Neuronal stem cell (in vitro differentiated cells): ENCODE data around the gene SLC39A11.

ENCODE experiments used
- DNase-seq: peaks from one replicate; pipeline ENCODE4 v3.0.0-alpha.2; 2013; ENCODE audit warnings: low spot score
- H2AFZ ChIP-seq: one replicate; pipeline ENCODE4 v1.6.1; 2013; ENCODE audit warnings: mild to moderate bottlenecking, low read length, inconsistent platforms
- H2AK5ac ChIP-seq: 2 replicates; pipeline ENCODE4 v1.6.1; 2013; ENCODE audit warnings: low read depth, mild to moderate bottlenecking, inconsistent platforms, low read length, moderate library complexity, mixed read lengths
- H2BK120ac ChIP-seq: 2 replicates; pipeline ENCODE4 v1.6.1; 2013; ENCODE audit warnings: low read depth, mild to moderate bottlenecking, inconsistent platforms, low read length, moderate library complexity, mixed read lengths
- H2BK12ac ChIP-seq: one replicate; pipeline ENCODE4 v1.6.1; 2013; ENCODE audit warnings: low read length, inconsistent platforms
- H2BK15ac ChIP-seq: 2 replicates; pipeline ENCODE4 v1.6.1; 2013; ENCODE audit warnings: mild to moderate bottlenecking, low read length, inconsistent platforms, mixed read lengths
- H2BK5ac ChIP-seq: one replicate; pipeline ENCODE4 v1.6.1; 2013; ENCODE audit warnings: inconsistent platforms, mild to moderate bottlenecking, low read length, moderate library complexity
- H3K14ac ChIP-seq: one replicate; pipeline ENCODE4 v1.6.1; 2013; ENCODE audit warnings: low read length, inconsistent platforms
- H3K18ac ChIP-seq: 2 replicates; pipeline ENCODE4 v1.6.1; 2013; ENCODE audit warnings: low read length, inconsistent platforms
- H3K23ac ChIP-seq: 2 replicates; pipeline ENCODE4 v1.6.1; 2013; ENCODE audit warnings: low read depth, mild to moderate bottlenecking, mixed read lengths, low read length, inconsistent platforms; ENCODE audit not compliant: poor library complexity
- H3K27ac ChIP-seq: replicated peaks from 3 replicates; pipeline ENCODE4 v1.5.1; 2013; ENCODE audit warnings: low read length, inconsistent platforms
- H3K27me3 ChIP-seq, 3 experiments: 2 replicates each; pipeline ENCODE4 v1.6.1; 2013; ENCODE audit warnings: low read length in 3 of 3, mild to moderate bottlenecking in 2 of 3, inconsistent platforms in 1 of 3, low read depth in 1 of 3, mixed read lengths in 1 of 3, moderate library complexity in 1 of 3; ENCODE audit not compliant: control insufficient read depth in 3 of 3, insufficient read depth in 3 of 3
- H3K36me3 ChIP-seq, 2 donors: replicated peaks in 1 of 2; 2 replicates each; pipeline ENCODE4 v1.6.1; 2013; ENCODE audit warnings: low read length in 2 of 2; ENCODE audit not compliant: control insufficient read depth in 2 of 2, insufficient read depth in 2 of 2
- H3K4ac ChIP-seq: 2 replicates; pipeline ENCODE4 v1.6.1; 2013; ENCODE audit warnings: inconsistent platforms, mild to moderate bottlenecking, low read length, moderate library complexity
- H3K4me1 ChIP-seq, 2 donors: 1 replicate in 1 of 2; 2 replicates in 1 of 2; pipeline ENCODE4 v1.6.1; 2013; ENCODE audit warnings: low read length in 2 of 2, low read depth in 1 of 2; ENCODE audit not compliant: control insufficient read depth in 2 of 2, insufficient read depth in 1 of 2
- H3K4me2 ChIP-seq: one replicate; pipeline ENCODE4 v1.6.1; 2013; ENCODE audit warnings: mild to moderate bottlenecking, low read length, inconsistent platforms; ENCODE audit not compliant: insufficient read depth, poor library complexity, severe bottlenecking
- H3K4me3 ChIP-seq, 2 donors: 2 replicates each; pipeline ENCODE4 v1.5.1; 2013; ENCODE audit warnings: low read length in 2 of 2, mild to moderate bottlenecking in 2 of 2, inconsistent platforms in 1 of 2, moderate library complexity in 1 of 2
- H3K79me1 ChIP-seq: one replicate; pipeline ENCODE4 v1.6.1; 2013; ENCODE audit warnings: low read depth, mild to moderate bottlenecking, inconsistent platforms, low read length, moderate library complexity
- H3K9ac ChIP-seq: one replicate; pipeline ENCODE4 v1.6.1; 2013; ENCODE audit warnings: mild to moderate bottlenecking, low read depth, low read length, inconsistent platforms; ENCODE audit not compliant: poor library complexity
- H3K9me3 ChIP-seq, 2 donors: replicated peaks in 1 of 2; 2 replicates each; pipeline versions ENCODE3 to v1.6.1; 2013; ENCODE audit warnings: low read length in 2 of 2, mild to moderate bottlenecking in 2 of 2, inconsistent platforms in 1 of 2, low read depth in 1 of 2, mixed read lengths in 1 of 2, moderate library complexity in 1 of 2; ENCODE audit not compliant: control insufficient read depth in 2 of 2, insufficient read depth in 1 of 2
- H4K8ac ChIP-seq: one replicate; pipeline ENCODE4 v1.6.1; 2013; ENCODE audit warnings: low read depth, mild to moderate bottlenecking, inconsistent platforms, low read length, moderate library complexity
- H4K91ac ChIP-seq: one replicate; pipeline ENCODE4 v1.6.1; 2013; ENCODE audit warnings: low read length, low read depth, mild to moderate bottlenecking, inconsistent platforms; ENCODE audit not compliant: poor library complexity
- WGBS, 2 donors: extraction: QIAGEN DNeasy Blood & Tissue Kit; methylation state at CpG; one replicate each; pipeline ENCODE4 v1.1.7; 2013; ENCODE audit warnings: missing lambda C conversion rate in 2 of 2, mixed read lengths in 1 of 2; ENCODE audit not compliant: insufficient read length in 2 of 2, insufficient replicate concordance in 1 of 2; ENCODE audit errors: extremely low coverage in 2 of 2; 5-methylcytosine and 5-hydroxymethylcytosine counted together

The SLC39A11 gene

GRCh38 chr17:72611172-72611571 is 481.3 kb downstream of the SLC39A11 start:
- peaks cover 0 to 2% of the 10 kb centered on the region in 2 donors for H3K9me3 ChIP-seq
- H2BK15ac ChIP-seq: no peak overlapping the region
- no peaks in the 10 kb centered on the region for H3K36me3 ChIP-seq
- no peak overlapping the region for H3K9ac ChIP-seq
- H3K4me1 ChIP-seq: peaks cover 0 to 14% of the 10 kb centered on the region in 2 donors
- no peaks in the 10 kb centered on the region for H3K79me1 ChIP-seq
- H3K14ac ChIP-seq: no peak overlapping the region
- no CpG with 5 or more reads among the region's 9 CpGs for WGBS, 2 donors
- H3K23ac ChIP-seq: no peak overlapping the region
- H2BK120ac ChIP-seq: no peak overlapping the region
- no peak overlapping the region for H4K8ac ChIP-seq
- no peak for DNase-seq
- no peak overlapping the region for H4K91ac ChIP-seq
- no peak overlapping the region for H2AK5ac ChIP-seq
- H3K27ac ChIP-seq: no peak overlapping the region
- no peak overlapping the region for H3K18ac ChIP-seq
- no peak overlapping the region for H2AFZ ChIP-seq
- H3K4ac ChIP-seq: no peak overlapping the region
- H2BK5ac ChIP-seq: no peak overlapping the region
- no peak overlapping the region for H3K4me2 ChIP-seq
- no peak overlapping the region for H3K4me3 ChIP-seq
- no peak overlapping the region for H2BK12ac ChIP-seq
- peaks cover 0 to 34% (median 0%) of the 10 kb centered on the region in 3 experiments for H3K27me3 ChIP-seq

- Histone ChIP-seq H3K79me1 (no peaks in the 10 kb centered on the region), H3K4ac (no peak overlapping the region), H2BK120ac (no peak overlapping the region), H3K9me3 (peaks cover 0 to 2% of the 10 kb centered on the region in 2 donors), H2BK12ac (no peak overlapping the region), H3K27me3 (peaks cover 0 to 20% (median 0%) of the 10 kb centered on the region in 3 experiments), H3K4me3 (no peak overlapping the region), H3K18ac (no peak overlapping the region), H3K4me1 (peaks cover 0 to 6% of the 10 kb centered on the region in 2 donors), H4K91ac (no peak overlapping the region), H3K4me2 (no peak overlapping the region), H2AFZ (no peak overlapping the region), H3K14ac (no peak overlapping the region), H3K27ac (no peak overlapping the region), H3K9ac (no peak overlapping the region), H4K8ac (no peak overlapping the region), H2BK5ac (no peak overlapping the region), H3K23ac (no peak overlapping the region), H2AK5ac (no peak overlapping the region), H3K36me3 (no peaks in the 10 kb centered on the region), H2BK15ac (no peak overlapping the region)
- DNase-seq: no peak
- WGBS, 2 donors: no CpG with 5 or more reads among the region's 2 CpGs
Measured at GRCh38 chr17:72609501-72609900, 483.0 kb downstream of the SLC39A11 start.

- H3K23ac ChIP-seq: no peak overlapping the region
- no CpG with 5 or more reads among the region's 2 CpGs for WGBS, 2 donors
Measured at GRCh38 chr17:72608436-72608835, 484.1 kb downstream of the SLC39A11 start.

GRCh38 chr17:72606656-72607055 is 485.8 kb downstream of the SLC39A11 start:
- no peak for DNase-seq
- peaks cover 0 to 2% of the 10 kb centered on the region in 2 donors for H3K9me3 ChIP-seq
- H2BK5ac ChIP-seq: no peak overlapping the region
- no peak overlapping the region for H3K4ac ChIP-seq
- no peak overlapping the region for H3K23ac ChIP-seq
- no peak overlapping the region for H4K91ac ChIP-seq
- H3K27me3 ChIP-seq: no peaks in the 10 kb centered on the region
- no peak overlapping the region for H2BK120ac ChIP-seq
- H3K4me3 ChIP-seq: no peak overlapping the region
- H2BK12ac ChIP-seq: no peak overlapping the region
- no peak overlapping the region for H3K27ac ChIP-seq
- no peak overlapping the region for H2AK5ac ChIP-seq
- no peak overlapping the region for H2AFZ ChIP-seq
- H3K4me1 ChIP-seq: peaks cover 9 to 10% of the 10 kb centered on the region in 2 donors
- H3K36me3 ChIP-seq: no peaks in the 10 kb centered on the region
- no peak overlapping the region for H3K14ac ChIP-seq
- H3K79me1 ChIP-seq: no peaks in the 10 kb centered on the region
- H3K4me2 ChIP-seq: no peak overlapping the region
- H2BK15ac ChIP-seq: no peak overlapping the region
- no peak overlapping the region for H3K9ac ChIP-seq
- H4K8ac ChIP-seq: no peak overlapping the region
- H3K18ac ChIP-seq: no peak overlapping the region

More at GRCh38 chr17:72608436-72608835, 484.1 kb downstream of the SLC39A11 start:
- H4K8ac ChIP-seq: no peak overlapping the region
- H2BK120ac ChIP-seq: no peak overlapping the region
- H3K4me2 ChIP-seq: no peak overlapping the region
- no peak overlapping the region for H2BK12ac ChIP-seq
- no peak overlapping the region for H3K18ac ChIP-seq
- H2AFZ ChIP-seq: no peak overlapping the region
- no peaks in the 10 kb centered on the region for H3K79me1 ChIP-seq
- H2AK5ac ChIP-seq: no peak overlapping the region
- H3K9ac ChIP-seq: no peak overlapping the region
- H3K9me3 ChIP-seq: peaks cover 0 to 2% of the 10 kb centered on the region in 2 donors
- H3K14ac ChIP-seq: no peak overlapping the region
- H3K4ac ChIP-seq: no peak overlapping the region
- no peaks in the 10 kb centered on the region for H3K36me3 ChIP-seq
- no peak overlapping the region for H4K91ac ChIP-seq
- peaks cover under 1 to 2% of the 10 kb centered on the region in 2 donors for H3K4me1 ChIP-seq
- DNase-seq: no peak
- H2BK15ac ChIP-seq: no peak overlapping the region
- H3K4me3 ChIP-seq: no peak overlapping the region
- H2BK5ac ChIP-seq: no peak overlapping the region
- peaks cover 0 to 9% (median 0%) of the 10 kb centered on the region in 3 experiments for H3K27me3 ChIP-seq
- H3K27ac ChIP-seq: no peak overlapping the region
